Measurements from ENCODE around the gene TUFT1. TPM values are rescaled to one million over a fixed set of nuclear protein-coding genes. Genes with fewer than 3 reads are reported as not detected.
A peak's percentile ranks its signal among the peaks of the same experiment; 100 is the strongest.

Gene TUFT1
- total and polyA plus RNA-seq, 2 of the 13 experiments (the other 11 are each of a cell fraction or from before 2014, with no cell fraction given) = 6.4 to 7.3 TPM

DNA sequence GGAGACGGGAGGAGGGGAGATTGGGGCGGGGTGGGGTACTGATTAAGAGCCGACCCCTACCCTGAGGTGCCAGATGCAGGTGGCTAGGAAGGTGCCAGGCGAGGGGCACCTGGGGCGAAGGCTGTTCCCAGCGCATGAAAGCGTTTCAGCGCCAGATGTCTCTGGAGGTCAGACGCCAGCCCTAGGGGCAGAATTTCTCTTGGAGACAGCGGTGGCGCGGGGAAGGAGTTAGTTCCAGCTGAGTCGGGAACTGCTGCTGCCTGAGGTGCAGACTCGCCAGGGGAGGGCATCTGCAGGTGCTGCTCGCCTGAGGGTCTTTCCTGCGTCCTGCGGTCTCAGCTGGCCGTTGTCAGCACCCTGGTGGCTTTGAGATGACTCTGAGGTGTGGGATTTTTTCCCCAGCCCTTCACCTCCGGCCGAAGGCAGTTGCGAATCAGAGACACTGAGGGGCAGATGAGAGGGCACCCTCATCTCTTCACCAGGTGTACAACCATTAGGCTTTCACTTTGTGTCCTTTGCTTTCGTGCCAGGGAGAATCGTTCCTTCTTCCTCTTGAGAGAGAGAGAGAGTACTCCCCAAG lies 28.4 kb upstream of the TUFT1 start:
- H3K27ac ChIP-seq (ENCODE audit: extremely low read length, insufficient read depth, low read length) = no peak overlapping the region
- no peaks in the 10 kb centered on the region for H3K79me2 ChIP-seq (ENCODE audit: insufficient read depth, low read length)
- ChIA-PET POLR2A (interaction anchor here (0.9 to 2.1 kb wide), 6 partner anchors 17 to 397 kb away, joined by 3 to 13 read pairs (median 4); partner anchors contain the start of genes POGZ, THEM4, TUFT1 and VPS72), CTCF (ENCODE audit: low intra/inter-chr PET ratio, low total read pairs) (no interaction called here)
- FAIRE-seq (no peak), DNase-seq (ENCODE audit: low spot score) (no peak), ATAC-seq (peak; percentile 19)
- H3K4me2 ChIP-seq (ENCODE audit: low read depth, low read length) = peak overlapping the region; percentile 91
- H3K4me3 ChIP-seq (replicated peaks in 1 of 3; ENCODE audit: insufficient read depth in 1 of 3, low read depth in 2 of 3, low read length in 3 of 3) = peak overlapping the region; percentile 66 to 80 (median 71)
- intact Hi-C loops (cut with micrococcal nuclease; ENCODE audit: unreplicated experiment) (no loop called here), in situ Hi-C loops (cut with HindIII; ENCODE audit: extremely low pct_ligation_motif_present, low pct_unique_long_range_greater_than_20kb) (no loop called here)
- H2AFZ ChIP-seq (ENCODE audit: low read length) = no peak overlapping the region
- WGBS (ENCODE audit: low lambda C conversion rate) = 3% methylated on average over 7 of the region's 23 CpGs
- no peaks in the 10 kb centered on the region for H3K9me3 ChIP-seq (ENCODE audit: low read length)
- peaks cover 71% of the 10 kb centered on the region for H3K4me1 ChIP-seq (ENCODE audit: insufficient read depth, low read length)
- peak overlapping the region; percentile 50; the same call in 1 of the 2 replicates for H3K9ac ChIP-seq (ENCODE audit: insufficient read depth, low read depth, low read length)
- H3K36me3 ChIP-seq (replicated peaks in 1 of 2; ENCODE audit: control insufficient read depth in 1 of 2, insufficient read depth in 2 of 2, low read length in 2 of 2) = no peaks in the 10 kb centered on the region
- no peaks in the 10 kb centered on the region for H4K20me1 ChIP-seq (ENCODE audit: insufficient read depth, low read length)
- no TSS peak for BruUV-seq (replicated peaks)
- H3K27me3 ChIP-seq (ENCODE audit: control insufficient read depth in 1 of 2, insufficient read depth in 2 of 2, low read length in 2 of 2) = peaks cover 0 to 16% of the 10 kb centered on the region in 2 experiments; a peak in 2 of 5 replicates
- TF ChIP-seq STAG1 (CRISPR knock-in tag; IDR thresholded peaks at IDR 0.05) (no peak), NFKB2 (CRISPR knock-in tag; IDR thresholded peaks at IDR 0.05; ENCODE audit: borderline replicate concordance) (no peak), ZNF709 (CRISPR knock-in tag; IDR thresholded peaks at IDR 0.05) (0 out of 2 replicates have a peak, but pooled peaks have one; percentile 20), TARDBP (CRISPR knock-in tag; IDR thresholded peaks at IDR 0.05) (peak; percentile 14; the same call in 1 of the 2 replicates), SAP130 (CRISPR knock-in tag; IDR thresholded peaks at IDR 0.05; ENCODE audit: low read depth) (0 out of 2 replicates have a peak, but pooled peaks have one; percentile 6), DPF2 (CRISPR knock-in tag; IDR thresholded peaks at IDR 0.05; ENCODE audit: borderline replicate concordance, low read depth) (no peak), KAT2B (IDR thresholded peaks at IDR 0.05; ENCODE audit: borderline replicate concordance, low read depth, low read length) (no peak), KMT2B (CRISPR knock-in tag; IDR thresholded peaks at IDR 0.05) (0 out of 2 replicates have a peak, but pooled peaks have one; percentile 19), ZBTB42 (CRISPR knock-in tag; IDR thresholded peaks at IDR 0.05) (0 out of 2 replicates have a peak, but pooled peaks have one; percentile 25), ZNF691 (CRISPR knock-in tag; IDR thresholded peaks at IDR 0.05; ENCODE audit: borderline replicate concordance, low read depth) (peak; percentile 8; the same call in 1 of the 2 replicates), SP5 (CRISPR knock-in tag; IDR thresholded peaks at IDR 0.05; ENCODE audit: borderline replicate concordance, low read depth) (no peak), CTCF (CRISPR knock-in tag; IDR thresholded peaks at IDR 0.05) (0 out of 2 replicates have a peak, but pooled peaks have one; percentile 15), NFATC3 (CRISPR knock-in tag; IDR thresholded peaks at IDR 0.05) (no peak), E2F1 (CRISPR knock-in tag; IDR thresholded peaks at IDR 0.05) (no peak), MLLT10 (CRISPR knock-in tag; IDR thresholded peaks at IDR 0.05) (no peak), RXRA (CRISPR knock-in tag; IDR thresholded peaks at IDR 0.05) (0 out of 2 replicates have a peak, but pooled peaks have one; percentile 30)
- TF ChIP-seq, protein P1, sequence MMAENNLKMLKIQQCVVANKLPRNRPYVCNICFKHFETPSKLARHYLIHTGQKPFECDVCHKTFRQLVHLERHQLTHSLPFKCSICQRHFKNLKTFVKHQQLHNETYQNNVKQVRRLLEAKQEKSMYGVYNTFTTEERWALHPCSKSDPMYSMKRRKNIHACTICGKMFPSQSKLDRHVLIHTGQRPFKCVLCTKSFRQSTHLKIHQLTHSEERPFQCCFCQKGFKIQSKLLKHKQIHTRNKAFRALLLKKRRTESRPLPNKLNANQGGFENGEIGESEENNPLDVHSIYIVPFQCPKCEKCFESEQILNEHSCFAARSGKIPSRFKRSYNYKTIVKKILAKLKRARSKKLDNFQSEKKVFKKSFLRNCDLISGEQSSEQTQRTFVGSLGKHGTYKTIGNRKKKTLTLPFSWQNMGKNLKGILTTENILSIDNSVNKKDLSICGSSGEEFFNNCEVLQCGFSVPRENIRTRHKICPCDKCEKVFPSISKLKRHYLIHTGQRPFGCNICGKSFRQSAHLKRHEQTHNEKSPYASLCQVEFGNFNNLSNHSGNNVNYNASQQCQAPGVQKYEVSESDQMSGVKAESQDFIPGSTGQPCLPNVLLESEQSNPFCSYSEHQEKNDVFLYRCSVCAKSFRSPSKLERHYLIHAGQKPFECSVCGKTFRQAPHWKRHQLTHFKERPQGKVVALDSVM (CRISPR knock-in tag; IDR thresholded peaks at IDR 0.05) = no peak
